Memory B cell (primary cell): ENCODE measurements around the gene EPHA3.
A peak's percentile ranks its signal among the peaks of the same experiment; 100 is the strongest.

Experiments
- ATAC-seq: fragments of 150-1000 bp; cut with Tn5 transposase; 2 replicates; pipeline ENCODE4 v1.10.0; 2021; ENCODE audit warnings: low read depth, mild to moderate bottlenecking, moderate library complexity
- DNase-seq, 2 donors: peaks; one replicate each; pipeline ENCODE4 v3.0.0; 2022; ENCODE audit warnings: low spot score in 2 of 2
- H3K27ac Mint-ChIP-seq: one replicate; pipeline ENCODE4 v1.8.0; 2022; ENCODE audit warnings: mild to moderate bottlenecking, moderate library complexity, mixed read lengths
- H3K27me3 Mint-ChIP-seq: one replicate; pipeline ENCODE4 v1.8.0; 2022; ENCODE audit warnings: mixed read lengths
- H3K36me3 Mint-ChIP-seq: one replicate; pipeline ENCODE4 v1.8.0; 2022; ENCODE audit warnings: mild to moderate bottlenecking, mixed read lengths
- H3K4me1 Mint-ChIP-seq: one replicate; pipeline ENCODE4 v1.8.0; 2022; ENCODE audit warnings: mixed read lengths
- H3K4me3 Mint-ChIP-seq: one replicate; pipeline ENCODE4 v1.8.0; 2022; ENCODE audit warnings: mild to moderate bottlenecking, moderate library complexity, mixed read lengths
- H3K9me3 Mint-ChIP-seq: one replicate; pipeline ENCODE4 v1.8.0; 2022; ENCODE audit warnings: mixed read lengths

The EPHA3 gene

DNA sequence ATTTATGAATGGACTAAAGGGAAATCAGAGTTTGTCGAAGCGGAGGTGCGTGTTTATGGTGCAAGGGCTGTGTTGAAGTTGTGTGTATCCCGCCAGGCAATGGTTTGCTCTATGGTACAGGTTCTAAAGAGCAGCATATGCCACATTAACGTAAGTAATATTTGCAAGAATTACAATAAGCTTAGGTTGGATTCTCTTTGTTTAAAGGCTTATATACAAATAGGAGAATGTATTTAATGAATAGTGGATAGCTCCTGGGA is 800 bp downstream of the EPHA3 start:
- Mint-ChIP-seq H3K27ac (no peak overlapping the region), H3K9me3 (no peaks in the 10 kb centered on the region), H3K4me1 (peaks cover 8% of the 10 kb centered on the region), H3K36me3 (no peaks in the 10 kb centered on the region), H3K27me3 (peaks cover 6% of the 10 kb centered on the region), H3K4me3 (peak overlapping the region; percentile 80)
- ATAC-seq = no peak
- no peak for DNase-seq

DNA sequence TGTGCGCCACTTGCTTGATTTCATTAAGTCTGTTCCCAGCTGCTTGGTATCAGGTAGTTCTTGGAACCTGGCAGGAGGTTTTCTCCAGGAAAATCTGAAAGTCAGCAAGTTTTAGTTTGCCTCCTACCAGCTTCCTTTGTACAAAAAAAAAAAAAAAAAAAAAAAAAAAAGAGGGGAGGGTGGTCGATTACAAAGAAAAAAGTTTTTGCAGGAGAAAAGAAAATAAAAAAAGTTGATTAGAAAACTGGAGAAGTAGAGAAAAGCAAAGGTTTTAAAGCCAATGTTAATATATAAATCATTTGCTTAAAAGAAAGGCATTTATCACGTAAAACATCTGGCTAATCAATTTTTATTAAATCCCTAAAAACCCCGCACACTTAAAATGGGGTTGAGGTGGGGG is 5.9 kb downstream of the EPHA3 start:
- Mint-ChIP-seq H3K27me3 (peaks cover 2% of the 10 kb centered on the region), H3K36me3 (no peaks in the 10 kb centered on the region), H3K9me3 (no peaks in the 10 kb centered on the region), H3K4me1 (no peaks in the 10 kb centered on the region), H3K27ac (no peak overlapping the region), H3K4me3 (no peak overlapping the region)
- ATAC-seq = no peak
- DNase-seq = no peak

DNA sequence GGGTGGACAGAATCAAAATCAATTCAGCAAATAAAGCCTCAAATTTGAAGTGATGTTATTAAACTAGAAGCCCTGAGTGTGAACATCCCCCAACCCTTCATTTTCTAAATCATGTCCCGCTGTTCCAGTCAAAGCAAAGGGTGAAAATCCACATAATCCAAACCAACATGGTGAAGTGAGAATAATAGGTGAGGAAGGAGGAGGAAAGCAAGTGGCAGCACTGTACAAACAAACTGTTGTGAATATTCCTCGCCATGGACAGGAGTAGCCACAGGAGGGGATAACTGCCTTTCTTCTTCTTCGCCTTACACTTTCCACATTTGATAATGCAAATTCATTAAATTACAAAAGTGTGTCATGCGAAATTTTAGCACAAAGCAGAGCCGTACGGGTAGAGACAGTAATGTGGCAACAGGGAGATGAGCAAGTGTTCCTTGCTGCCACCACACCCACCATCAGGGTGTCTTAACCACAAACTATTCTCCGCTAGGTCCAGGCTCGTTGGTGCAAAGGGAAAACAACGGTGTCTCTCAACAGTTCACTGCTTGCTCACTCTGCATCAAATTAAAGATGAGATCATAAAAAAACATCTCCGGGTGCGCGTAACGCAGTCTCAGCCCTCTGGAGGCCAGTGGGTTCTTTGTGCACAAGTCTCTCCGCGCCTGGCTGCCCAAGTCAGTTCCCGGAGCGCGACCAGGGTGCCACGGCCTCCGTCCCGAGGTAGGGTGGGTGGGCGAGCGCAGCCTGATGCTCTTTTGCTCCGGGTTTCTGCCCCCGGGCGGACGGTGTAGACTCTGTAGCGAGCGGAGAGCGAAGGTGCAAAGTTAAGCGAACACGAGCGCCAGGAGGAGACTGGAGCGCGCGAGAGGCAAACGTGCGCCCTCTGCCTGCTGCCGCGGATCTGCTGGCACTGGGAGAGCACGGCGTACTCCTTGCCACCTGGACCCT is 6.7 kb downstream of the EPHA3 start:
- peak; percentile 18 to 27 for DNase-seq
- Mint-ChIP-seq H3K4me1 (no peaks in the 10 kb centered on the region), H3K27me3 (peaks cover 2% of the 10 kb centered on the region), H3K27ac (no peak overlapping the region), H3K36me3 (no peaks in the 10 kb centered on the region), H3K9me3 (no peaks in the 10 kb centered on the region), H3K4me3 (peak overlapping the region; percentile 72)
- ATAC-seq = peak; percentile 88

DNA sequence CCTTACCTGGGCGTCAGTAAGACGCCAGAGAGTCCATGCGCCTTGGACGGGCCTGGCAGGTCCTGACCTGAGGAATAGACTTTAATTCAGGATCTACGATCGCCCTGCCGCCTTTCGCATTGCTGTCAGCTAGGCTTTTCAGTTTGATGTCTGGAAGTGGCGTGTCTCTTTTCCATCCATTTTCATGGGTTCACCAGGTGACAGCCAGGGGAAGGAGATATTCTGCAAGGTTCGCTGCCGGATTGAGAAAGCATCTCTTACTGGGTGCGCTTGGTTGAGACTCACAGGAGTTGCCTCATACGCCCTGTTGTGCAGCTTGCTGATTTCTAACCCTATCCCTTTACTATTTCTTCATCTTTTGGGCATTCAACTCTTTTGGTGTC is 7.4 kb downstream of the EPHA3 start:
- H3K4me3 Mint-ChIP-seq = no peak overlapping the region
- ATAC-seq = no peak
- no peaks in the 10 kb centered on the region for H3K36me3 Mint-ChIP-seq
- peaks cover 2% of the 10 kb centered on the region for H3K27me3 Mint-ChIP-seq
- no peaks in the 10 kb centered on the region for H3K4me1 Mint-ChIP-seq
- H3K27ac Mint-ChIP-seq = no peak overlapping the region
- DNase-seq = no peak
- no peaks in the 10 kb centered on the region for H3K9me3 Mint-ChIP-seq

DNA sequence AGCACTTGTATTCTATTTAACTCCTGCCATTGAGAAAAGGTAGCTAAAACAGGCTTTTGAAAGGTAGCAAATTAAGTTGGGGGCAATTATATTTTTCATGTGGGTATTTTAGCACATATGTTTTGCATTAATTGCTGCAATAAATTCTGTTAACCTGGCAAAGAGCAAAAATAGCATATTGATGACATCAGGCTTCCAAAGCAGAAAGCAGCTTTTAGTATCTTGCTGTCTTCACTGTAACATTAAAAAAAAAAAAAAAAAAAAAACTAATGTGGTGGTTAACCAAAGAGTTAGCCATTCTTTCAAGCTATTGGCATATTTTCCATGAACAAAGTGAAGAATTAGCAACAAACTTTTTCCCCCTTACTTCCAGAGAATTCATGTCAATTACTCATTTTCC is 9.1 kb downstream of the EPHA3 start:
- H3K36me3 Mint-ChIP-seq = no peaks in the 10 kb centered on the region
- peaks cover 2% of the 10 kb centered on the region for H3K27me3 Mint-ChIP-seq
- H3K9me3 Mint-ChIP-seq = no peaks in the 10 kb centered on the region
- H3K4me3 Mint-ChIP-seq = no peak overlapping the region
- ATAC-seq = no peak
- H3K4me1 Mint-ChIP-seq = no peaks in the 10 kb centered on the region
- H3K27ac Mint-ChIP-seq = no peak overlapping the region
- DNase-seq = no peak

DNA sequence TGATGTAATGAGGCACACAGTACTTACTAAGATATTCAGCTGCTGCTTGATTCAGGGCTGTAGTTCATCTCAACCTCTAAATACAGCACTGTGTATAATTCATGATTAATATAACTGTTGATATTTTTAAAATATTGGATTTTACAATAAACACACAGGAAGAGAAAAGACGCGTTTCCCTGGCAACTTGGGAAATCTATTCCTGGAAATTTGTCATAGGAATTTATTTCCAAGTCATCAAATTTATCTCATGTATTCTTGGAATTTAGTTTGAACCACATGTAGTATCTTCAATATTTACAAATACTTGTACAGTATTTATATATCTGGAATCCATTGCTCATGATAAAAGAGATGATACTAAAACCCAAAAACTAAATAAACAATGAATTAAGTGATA is 30.6 kb downstream of the EPHA3 start:
- H3K4me1 Mint-ChIP-seq = no peaks in the 10 kb centered on the region
- H3K9me3 Mint-ChIP-seq = no peaks in the 10 kb centered on the region
- H3K36me3 Mint-ChIP-seq = no peaks in the 10 kb centered on the region
- no peak for ATAC-seq
- no peak overlapping the region for H3K27ac Mint-ChIP-seq
- H3K4me3 Mint-ChIP-seq = no peak overlapping the region
- no peak for DNase-seq
- H3K27me3 Mint-ChIP-seq = no peaks in the 10 kb centered on the region

DNA sequence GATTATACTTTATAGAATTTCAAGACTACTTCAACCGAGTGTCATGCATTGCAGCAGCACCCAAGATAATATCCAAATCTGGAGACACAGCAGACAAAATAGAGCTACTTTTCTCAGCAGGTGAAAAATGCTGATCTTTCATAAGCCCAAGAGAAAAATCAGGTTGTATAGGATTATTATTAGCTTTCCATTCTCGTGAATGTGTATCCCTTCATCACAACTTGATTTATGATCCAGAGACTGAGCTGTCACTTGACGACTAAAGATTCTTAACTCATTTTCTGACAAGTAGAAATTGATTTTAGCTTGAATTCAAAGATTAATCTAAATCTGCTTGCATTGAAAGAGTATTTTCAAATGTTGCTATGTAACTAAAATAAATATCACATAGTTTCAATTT is 32.4 kb downstream of the EPHA3 start:
- ATAC-seq = no peak
- no peaks in the 10 kb centered on the region for H3K36me3 Mint-ChIP-seq
- peaks cover 2% of the 10 kb centered on the region for H3K27me3 Mint-ChIP-seq
- no peaks in the 10 kb centered on the region for H3K4me1 Mint-ChIP-seq
- no peak overlapping the region for H3K4me3 Mint-ChIP-seq
- no peaks in the 10 kb centered on the region for H3K9me3 Mint-ChIP-seq
- H3K27ac Mint-ChIP-seq = no peak overlapping the region
- no peak for DNase-seq

DNA sequence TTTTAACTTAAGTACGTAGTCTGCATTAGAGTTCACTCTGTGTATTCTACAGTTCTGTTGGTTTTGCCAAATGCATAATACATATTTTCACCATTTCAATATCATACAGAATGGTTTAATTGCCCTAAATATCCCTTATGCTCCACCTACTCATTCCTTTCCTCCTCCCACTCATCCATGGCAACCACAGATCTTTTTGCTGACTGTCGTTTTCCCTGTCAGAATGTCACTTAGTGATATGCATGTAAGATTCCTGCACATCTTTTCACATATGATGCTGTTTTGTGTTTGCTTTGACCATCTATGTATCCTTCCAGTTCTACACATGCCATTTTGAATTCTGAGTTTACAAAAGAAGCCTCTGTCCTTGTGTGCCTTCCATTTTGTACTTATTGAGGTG is 36.7 kb downstream of the EPHA3 start:
- H3K36me3 Mint-ChIP-seq = no peaks in the 10 kb centered on the region
- peaks cover 4% of the 10 kb centered on the region for H3K27me3 Mint-ChIP-seq
- H3K4me1 Mint-ChIP-seq = no peaks in the 10 kb centered on the region
- H3K4me3 Mint-ChIP-seq = no peak overlapping the region
- ATAC-seq (no peak), DNase-seq (no peak)
- no peak overlapping the region for H3K27ac Mint-ChIP-seq
- peaks cover 1% of the 10 kb centered on the region for H3K9me3 Mint-ChIP-seq

DNA sequence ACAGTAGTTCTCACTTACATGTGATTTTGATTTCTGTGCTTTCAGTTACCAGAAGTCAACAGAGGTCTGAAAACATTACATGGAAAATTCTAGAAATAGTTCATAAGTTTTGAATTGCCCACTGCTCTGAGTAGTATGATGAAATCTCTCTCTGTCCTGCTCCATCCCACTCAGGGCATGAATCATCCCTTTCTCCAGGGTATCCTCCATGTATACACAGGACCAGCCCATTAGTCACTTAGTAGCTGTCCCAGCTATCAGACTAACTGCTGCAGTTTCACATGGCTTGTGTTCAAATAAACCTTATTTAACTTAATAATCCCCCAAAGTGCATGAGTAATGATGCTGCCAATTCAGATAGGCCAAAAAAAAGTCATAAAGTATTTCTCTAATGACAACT is 38.6 kb downstream of the EPHA3 start:
- Mint-ChIP-seq H3K4me3 (no peak overlapping the region), H3K27ac (no peak overlapping the region), H3K4me1 (no peaks in the 10 kb centered on the region), H3K9me3 (peaks cover 1% of the 10 kb centered on the region), H3K36me3 (no peaks in the 10 kb centered on the region), H3K27me3 (peaks cover 4% of the 10 kb centered on the region)
- DNase-seq = no peak
- no peak for ATAC-seq

DNA sequence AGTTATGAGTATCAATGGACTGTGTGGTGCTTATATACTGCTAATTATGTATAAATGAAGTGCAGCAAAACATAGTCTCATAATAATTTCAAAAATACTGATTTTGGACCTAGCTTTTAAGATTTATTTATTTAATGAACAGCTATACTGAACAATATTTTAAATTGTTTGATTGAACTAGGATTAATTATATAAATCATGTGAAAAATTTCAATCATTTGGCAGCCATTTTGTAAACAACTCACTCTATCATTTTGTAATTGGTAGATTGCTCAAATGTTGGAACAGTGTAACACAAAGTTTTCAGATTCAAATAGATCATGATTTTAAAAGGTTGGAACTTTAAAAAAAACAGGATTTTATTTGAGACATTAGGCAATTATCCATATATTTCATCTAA is 47.0 kb downstream of the EPHA3 start:
- ATAC-seq (no peak), DNase-seq (no peak)
- Mint-ChIP-seq H3K9me3 (no peaks in the 10 kb centered on the region), H3K27ac (no peak overlapping the region), H3K27me3 (no peaks in the 10 kb centered on the region), H3K4me1 (no peaks in the 10 kb centered on the region), H3K4me3 (no peak overlapping the region), H3K36me3 (no peaks in the 10 kb centered on the region)

DNA sequence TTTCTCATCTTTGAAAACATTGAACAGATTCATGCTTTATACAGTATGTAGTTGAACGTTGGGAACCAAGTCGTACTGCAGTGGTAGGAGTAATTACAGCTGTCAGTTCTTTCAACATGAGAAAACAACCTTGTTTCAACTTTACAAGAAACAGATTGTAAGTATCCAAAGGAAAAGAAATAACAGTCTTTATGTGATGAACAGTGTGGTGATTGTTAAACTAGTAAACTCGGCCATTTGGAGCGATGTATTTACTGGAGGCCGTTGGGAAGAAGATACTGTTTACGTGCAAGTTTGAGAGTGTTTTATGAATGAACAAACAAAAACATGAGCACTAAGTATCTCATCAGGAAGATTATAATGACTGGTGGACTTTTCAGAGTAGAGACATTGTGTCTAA is 48.4 kb downstream of the EPHA3 start:
- Mint-ChIP-seq H3K4me3 (no peak overlapping the region), H3K4me1 (no peaks in the 10 kb centered on the region), H3K9me3 (no peaks in the 10 kb centered on the region), H3K27ac (no peak overlapping the region), H3K36me3 (no peaks in the 10 kb centered on the region), H3K27me3 (no peaks in the 10 kb centered on the region)
- DNase-seq (no peak), ATAC-seq (no peak)

DNA sequence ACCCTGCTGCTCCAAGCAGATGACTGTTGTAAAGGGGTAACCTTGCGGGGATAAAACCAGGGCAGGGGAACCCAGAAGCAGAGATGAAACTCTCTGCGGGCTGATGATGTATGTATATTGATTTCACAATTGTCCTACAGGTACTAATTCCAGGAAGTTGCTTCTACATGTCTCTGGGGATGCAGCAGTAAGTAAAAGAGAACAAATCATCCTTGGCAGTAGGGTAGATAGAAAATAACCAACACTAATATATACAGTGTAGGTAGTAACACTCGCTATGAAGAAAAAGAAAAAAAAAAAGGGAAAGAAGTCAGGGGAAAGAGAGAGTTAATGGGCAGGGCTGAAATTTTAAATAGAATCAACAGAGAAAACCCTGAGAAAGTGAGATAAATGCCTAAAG is 50.2 kb downstream of the EPHA3 start:
- Mint-ChIP-seq H3K9me3 (no peaks in the 10 kb centered on the region), H3K4me3 (no peak overlapping the region), H3K27ac (no peak overlapping the region), H3K36me3 (no peaks in the 10 kb centered on the region), H3K4me1 (no peaks in the 10 kb centered on the region), H3K27me3 (no peaks in the 10 kb centered on the region)
- no peak for ATAC-seq
- no peak for DNase-seq

DNA sequence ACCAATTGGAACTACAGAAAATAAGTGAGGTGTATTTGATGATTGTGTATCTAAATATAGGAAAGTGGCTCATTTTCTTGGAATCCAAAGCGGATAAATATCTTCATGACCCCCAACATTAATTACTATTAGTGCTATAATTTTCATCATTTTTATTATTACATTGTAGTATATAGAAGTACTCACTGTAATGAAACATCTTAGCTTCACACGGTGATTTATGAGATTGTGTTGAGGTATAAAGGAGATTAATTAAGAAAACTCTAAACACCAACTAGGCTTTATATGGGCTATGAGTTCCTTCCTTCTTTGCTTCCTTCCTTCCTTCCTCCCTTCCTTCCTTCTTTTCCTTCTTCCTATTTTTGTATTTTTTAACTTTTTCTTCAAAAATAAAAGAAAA is 52.2 kb downstream of the EPHA3 start:
- Mint-ChIP-seq H3K36me3 (no peaks in the 10 kb centered on the region), H3K4me3 (no peak overlapping the region), H3K9me3 (no peaks in the 10 kb centered on the region), H3K27me3 (no peaks in the 10 kb centered on the region), H3K4me1 (no peaks in the 10 kb centered on the region), H3K27ac (no peak overlapping the region)
- no peak for ATAC-seq
- no peak for DNase-seq

DNA sequence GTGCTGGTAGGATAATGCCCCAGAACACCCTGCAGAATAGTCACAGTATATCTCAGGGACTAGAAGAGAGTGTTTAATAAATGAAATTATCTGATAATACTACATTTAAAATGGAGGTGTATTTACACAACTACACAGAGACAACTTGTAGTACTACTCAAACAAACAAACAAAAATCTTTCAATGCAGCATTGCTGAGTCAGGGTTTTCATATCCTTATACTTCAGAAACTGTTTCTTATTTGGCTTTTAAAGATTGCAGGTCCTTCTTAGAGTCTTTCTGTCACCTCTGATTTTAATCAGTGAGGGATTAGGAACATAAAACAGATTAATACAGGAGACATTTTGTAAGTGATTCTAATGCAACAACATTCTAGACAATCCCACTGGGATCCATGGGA is 57.4 kb downstream of the EPHA3 start:
- no peak for ATAC-seq
- Mint-ChIP-seq H3K27me3 (no peaks in the 10 kb centered on the region), H3K27ac (no peak overlapping the region), H3K9me3 (no peaks in the 10 kb centered on the region), H3K4me3 (no peak overlapping the region), H3K4me1 (no peaks in the 10 kb centered on the region), H3K36me3 (no peaks in the 10 kb centered on the region)
- DNase-seq = no peak

DNA sequence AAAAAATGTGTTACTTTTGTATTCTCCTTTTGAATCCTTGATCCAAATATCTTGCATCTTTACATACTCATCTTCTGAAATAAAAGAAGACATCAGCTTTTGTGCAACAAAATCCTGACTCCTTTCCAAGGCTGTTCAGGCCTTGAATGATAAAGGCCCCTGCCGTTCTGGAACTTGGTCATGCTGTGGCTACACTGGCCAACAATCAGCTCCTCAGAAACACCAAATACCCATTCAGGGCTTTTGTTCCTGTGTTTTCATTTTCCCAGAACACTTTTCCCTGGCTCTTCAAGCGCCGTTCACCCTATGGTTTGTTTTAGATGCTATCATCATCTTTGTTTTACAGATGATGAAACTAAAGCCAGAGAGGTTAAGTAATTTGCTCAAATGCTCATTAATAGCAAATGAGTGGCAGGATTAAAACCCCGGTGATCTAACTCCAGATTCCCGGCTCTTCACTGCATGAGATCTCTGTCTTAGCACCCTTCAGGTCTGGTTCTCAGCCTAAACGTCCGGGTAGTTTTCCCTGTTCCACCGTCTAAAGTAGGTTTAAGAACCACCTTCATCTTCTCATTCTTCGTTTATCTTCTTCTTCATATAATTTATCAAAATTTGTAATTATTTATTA is 58.3 kb downstream of the EPHA3 start:
- Mint-ChIP-seq H3K4me1 (no peaks in the 10 kb centered on the region), H3K9me3 (no peaks in the 10 kb centered on the region), H3K27me3 (no peaks in the 10 kb centered on the region), H3K27ac (no peak overlapping the region), H3K4me3 (no peak overlapping the region), H3K36me3 (no peaks in the 10 kb centered on the region)
- DNase-seq (no peak), ATAC-seq (no peak)
